ENCODE data around the gene CAMK4. TPM values are rescaled to one million over a fixed set of nuclear protein-coding genes. Genes with fewer than 3 reads are reported as not detected.

Gene CAMK4
- total and polyA plus RNA-seq, 7 donors: 0.02 to 1.00 (median 0.15) TPM; not detected in 1

DNA sequence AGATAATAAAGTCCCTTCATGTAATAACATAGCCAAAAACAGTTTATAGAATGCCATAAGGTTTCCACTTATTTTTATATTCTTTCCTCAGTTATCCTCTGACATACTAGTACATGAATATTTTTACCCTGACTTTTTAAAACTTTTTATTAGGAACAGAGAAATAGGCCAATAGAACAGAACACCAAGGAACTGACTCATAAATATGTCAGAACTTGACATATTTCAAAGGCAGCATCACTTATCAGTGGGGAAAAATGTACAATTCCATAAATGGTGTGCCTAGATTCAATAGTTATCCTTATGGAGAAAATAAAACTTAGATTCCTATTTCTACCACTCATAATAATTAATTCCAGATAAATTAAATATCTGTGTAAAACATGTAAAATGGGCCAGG is 278.8 kb downstream of the CAMK4 start:
- H3K36me3 ChIP-seq (ENCODE audit: insufficient read depth in 1 of 2, low read depth in 1 of 2): peaks cover 0 to 17% of the 10 kb centered on the region in 2 donors
- intact Hi-C loops (cut with DNase I): no loop called here
- TF ChIP-seq, protein P1, sequence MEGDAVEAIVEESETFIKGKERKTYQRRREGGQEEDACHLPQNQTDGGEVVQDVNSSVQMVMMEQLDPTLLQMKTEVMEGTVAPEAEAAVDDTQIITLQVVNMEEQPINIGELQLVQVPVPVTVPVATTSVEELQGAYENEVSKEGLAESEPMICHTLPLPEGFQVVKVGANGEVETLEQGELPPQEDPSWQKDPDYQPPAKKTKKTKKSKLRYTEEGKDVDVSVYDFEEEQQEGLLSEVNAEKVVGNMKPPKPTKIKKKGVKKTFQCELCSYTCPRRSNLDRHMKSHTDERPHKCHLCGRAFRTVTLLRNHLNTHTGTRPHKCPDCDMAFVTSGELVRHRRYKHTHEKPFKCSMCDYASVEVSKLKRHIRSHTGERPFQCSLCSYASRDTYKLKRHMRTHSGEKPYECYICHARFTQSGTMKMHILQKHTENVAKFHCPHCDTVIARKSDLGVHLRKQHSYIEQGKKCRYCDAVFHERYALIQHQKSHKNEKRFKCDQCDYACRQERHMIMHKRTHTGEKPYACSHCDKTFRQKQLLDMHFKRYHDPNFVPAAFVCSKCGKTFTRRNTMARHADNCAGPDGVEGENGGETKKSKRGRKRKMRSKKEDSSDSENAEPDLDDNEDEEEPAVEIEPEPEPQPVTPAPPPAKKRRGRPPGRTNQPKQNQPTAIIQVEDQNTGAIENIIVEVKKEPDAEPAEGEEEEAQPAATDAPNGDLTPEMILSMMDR (IDR thresholded peaks at IDR 0.05): no peak
- no peaks in the 10 kb centered on the region for H3K4me1 ChIP-seq
- no peak overlapping the region for H3K27ac ChIP-seq
- ATAC-seq: no peak
- no peaks in the 10 kb centered on the region for H3K27me3 ChIP-seq (ENCODE audit: insufficient read depth in 3 of 3, low read length in 2 of 3)
- H3K4me3 ChIP-seq: no peak overlapping the region
- no peaks in the 10 kb centered on the region for H3K9me3 ChIP-seq
- DNase-seq: no peak

DNA sequence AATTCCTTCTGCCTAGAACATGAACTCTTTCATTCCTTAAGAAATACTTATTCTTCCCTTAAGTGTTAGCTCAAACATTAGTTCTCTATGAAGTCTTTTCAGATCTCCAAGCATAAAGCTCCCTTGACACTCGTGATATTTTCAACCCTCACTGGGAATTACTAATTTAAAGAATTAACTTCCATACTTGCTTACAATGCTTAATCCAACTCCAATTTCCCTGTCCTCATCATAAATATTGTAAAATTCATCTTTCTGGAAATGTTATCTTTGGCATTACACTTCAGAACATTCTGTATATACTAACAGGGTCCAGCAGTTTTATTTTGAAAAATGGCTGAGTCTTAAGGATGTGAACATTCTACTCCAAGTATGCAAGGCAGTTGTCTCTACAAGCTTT is 280.9 kb downstream of the CAMK4 start:
- H3K36me3 ChIP-seq (ENCODE audit: insufficient read depth in 1 of 2, low read depth in 1 of 2): peaks cover 0 to 5% of the 10 kb centered on the region in 2 donors
- no peak overlapping the region for H3K27ac ChIP-seq
- no peak for ATAC-seq
- H3K9me3 ChIP-seq: no peaks in the 10 kb centered on the region
- no peak for DNase-seq
- 70 to 91% (median 76%) methylated on average over 1 of the region's 1 CpG for WGBS, 3 donors
- TF ChIP-seq, protein P1 (IDR thresholded peaks at IDR 0.05): no peak
- intact Hi-C loops (cut with DNase I): no loop called here
- no peaks in the 10 kb centered on the region for H3K27me3 ChIP-seq (ENCODE audit: insufficient read depth in 3 of 3, low read length in 2 of 3)
- H3K4me3 ChIP-seq: no peak overlapping the region
- H3K4me1 ChIP-seq: no peaks in the 10 kb centered on the region

DNA sequence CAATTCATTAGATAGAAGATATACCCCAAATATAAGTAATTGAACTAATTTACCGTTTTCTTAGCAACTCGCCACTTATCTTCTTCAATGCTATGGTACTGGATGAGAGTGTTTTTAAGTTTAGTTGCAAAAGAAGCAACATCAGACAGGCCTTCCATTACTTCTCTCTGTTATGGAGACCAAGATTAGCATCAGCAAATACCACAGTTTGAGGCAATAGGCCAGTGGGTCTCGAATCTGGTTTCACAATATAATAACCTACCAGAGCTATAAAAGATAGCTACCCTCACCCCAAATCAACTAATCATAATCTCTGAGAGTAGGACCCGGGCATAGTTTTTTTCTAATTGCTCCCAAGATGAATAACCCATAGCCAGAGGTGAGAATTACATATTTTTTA is 283.1 kb downstream of the CAMK4 start:
- no peaks in the 10 kb centered on the region for H3K27me3 ChIP-seq (ENCODE audit: insufficient read depth in 3 of 3, low read length in 2 of 3)
- no peaks in the 10 kb centered on the region for H3K9me3 ChIP-seq
- 89 to 96% (median 92%) methylated on average over 4 of the region's 4 CpGs for WGBS, 3 donors
- TF ChIP-seq, protein P1 (IDR thresholded peaks at IDR 0.05): no peak
- no peak overlapping the region for H3K27ac ChIP-seq
- H3K4me3 ChIP-seq: no peak overlapping the region
- intact Hi-C loops (cut with DNase I): no loop called here
- DNase-seq (no peak), ATAC-seq (no peak)
- no peaks in the 10 kb centered on the region for H3K36me3 ChIP-seq (ENCODE audit: insufficient read depth in 1 of 2, low read depth in 1 of 2)
- no peaks in the 10 kb centered on the region for H3K4me1 ChIP-seq

DNA sequence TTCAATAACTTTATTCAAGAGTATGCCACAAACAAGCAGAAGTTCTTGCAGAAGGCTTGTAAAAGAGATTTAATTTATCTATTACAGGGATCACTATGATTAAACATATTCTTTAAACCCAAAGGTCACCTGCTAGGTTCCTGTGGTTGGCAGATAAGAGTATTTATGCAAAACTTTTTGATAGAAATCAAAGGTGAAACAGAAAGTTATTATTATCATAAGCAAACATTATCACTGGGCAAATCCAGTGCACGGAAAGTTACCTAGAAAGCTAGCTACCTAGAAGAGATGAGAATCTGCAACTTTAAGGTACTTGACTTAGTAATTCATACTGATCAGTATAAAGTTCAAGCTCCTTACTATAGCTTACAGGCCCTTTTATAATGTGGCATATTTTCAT is 284.9 kb downstream of the CAMK4 start:
- H3K27me3 ChIP-seq (ENCODE audit: insufficient read depth in 3 of 3, low read length in 2 of 3): no peaks in the 10 kb centered on the region
- 84 to 90% (median 90%) methylated on average over 1 of the region's 1 CpG for WGBS, 3 donors
- H3K9me3 ChIP-seq: no peaks in the 10 kb centered on the region
- ATAC-seq: no peak
- no peaks in the 10 kb centered on the region for H3K4me1 ChIP-seq
- TF ChIP-seq, protein P1 (IDR thresholded peaks at IDR 0.05): no peak
- no peak for DNase-seq
- H3K4me3 ChIP-seq: no peak overlapping the region
- H3K36me3 ChIP-seq (ENCODE audit: insufficient read depth in 1 of 2, low read depth in 1 of 2): no peaks in the 10 kb centered on the region
- intact Hi-C loops (cut with DNase I): no loop called here
- no peak overlapping the region for H3K27ac ChIP-seq

DNA sequence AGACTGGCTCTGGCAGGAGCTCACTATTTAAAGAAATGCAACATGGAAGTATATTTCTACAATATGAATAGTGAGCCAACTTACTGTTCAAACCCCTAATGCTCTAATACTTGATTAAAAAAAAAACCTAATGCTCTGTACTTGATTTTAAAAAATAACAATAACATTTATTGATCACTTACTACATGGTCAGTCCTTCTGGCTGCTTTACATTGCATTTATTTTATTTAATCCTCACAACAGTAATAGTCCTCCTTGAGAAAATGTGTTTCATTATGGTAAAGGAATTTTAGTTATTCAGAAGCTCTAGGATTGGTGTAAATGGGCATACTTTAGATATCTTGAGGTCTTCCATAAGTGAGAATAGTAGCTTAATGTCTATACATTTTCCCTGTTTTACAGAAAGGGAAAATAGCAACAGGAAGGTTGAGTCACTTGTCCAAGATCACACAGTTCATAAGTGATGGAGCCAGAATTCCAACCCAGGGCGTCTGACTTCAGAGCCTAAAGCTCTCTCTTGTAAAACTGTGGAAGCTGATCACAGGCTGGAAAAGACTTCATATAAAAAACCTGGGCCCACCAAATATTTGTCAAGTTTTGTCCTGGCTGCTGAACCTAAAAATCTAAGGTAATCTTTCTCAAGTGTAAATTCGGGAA is 287.1 kb downstream of the CAMK4 start:
- Histone ChIP-seq H3K4me1 (no peaks in the 10 kb centered on the region), H3K4me3 (peak overlapping the region; percentile 89), H3K27me3 (ENCODE audit: insufficient read depth in 3 of 3, low read length in 2 of 3) (no peaks in the 10 kb centered on the region), H3K9me3 (no peaks in the 10 kb centered on the region), H3K27ac (no peak overlapping the region), H3K36me3 (ENCODE audit: insufficient read depth in 1 of 2, low read depth in 1 of 2) (no peaks in the 10 kb centered on the region)
- intact Hi-C loops (cut with DNase I): no loop called here
- ATAC-seq: no peak
- 12 to 25% (median 16%) methylated on average over 2 of the region's 2 CpGs for WGBS, 3 donors
- DNase-seq: no peak
- TF ChIP-seq, protein P1 (IDR thresholded peaks at IDR 0.05): no peak

Measured in psoas muscle (tissue), 8 donors.